ENCODE results near the gene CDC25B. TPM values are rescaled to one million over a fixed set of nuclear protein-coding genes. Genes with fewer than 3 reads are reported as not detected.

The CDC25B gene
- total and polyA plus RNA-seq, 2 of the 13 experiments (the other 11 are each of a cell fraction or from before 2014, with no cell fraction given) = 14.5 to 19.4 TPM

GRCh38 chr20:3795511-3796468, at the start of gene CDC25B (continued):
- TF ChIP-seq IRF9 (CRISPR knock-in tag; IDR thresholded peaks at IDR 0.05; ENCODE audit: borderline replicate concordance) (peak; percentile 58; the same call in 1 of the 2 replicates), PCBP1 (IDR thresholded peaks at IDR 0.05; ENCODE audit: borderline replicate concordance, low read depth, low read length) (peak; percentile 100), ZNF639 (CRISPR knock-in tag; conservative IDR thresholded peaks at IDR 0.05) (no peak), FOXO4 (CRISPR knock-in tag; conservative IDR thresholded peaks at IDR 0.05) (no peak), DRAP1 (CRISPR knock-in tag; IDR thresholded peaks at IDR 0.05) (peak; percentile 96), SMYD3 (CRISPR knock-in tag; IDR thresholded peaks at IDR 0.05) (no peak), ZFP37 (CRISPR knock-in tag; IDR thresholded peaks at IDR 0.05; ENCODE audit: borderline replicate concordance) (peak; percentile 42; the same call in 1 of the 2 replicates), GABPA (IDR thresholded peaks at IDR 0.05; ENCODE audit: low read depth, low read length) (no peak), GABPA (CRISPR knock-in tag; IDR thresholded peaks at IDR 0.05; ENCODE audit: low read depth) (peak; percentile 72), ZBTB10 (CRISPR knock-in tag; IDR thresholded peaks at IDR 0.05; ENCODE audit: borderline replicate concordance) (peak; percentile 33; the same call in 1 of the 2 replicates), ZNF44 (CRISPR knock-in tag; IDR thresholded peaks at IDR 0.05) (no peak), ATF2 (CRISPR knock-in tag; IDR thresholded peaks at IDR 0.05) (peak; percentile 71; the same call in 1 of the 2 replicates), WIZ (CRISPR knock-in tag; IDR thresholded peaks at IDR 0.05) (no peak), ZNF232 (CRISPR knock-in tag; IDR thresholded peaks at IDR 0.05; ENCODE audit: borderline replicate concordance) (peak; percentile 56; the same call in 1 of the 2 replicates), SSRP1 (CRISPR knock-in tag; IDR thresholded peaks at IDR 0.05) (no peak), ZBTB2 (CRISPR knock-in tag; IDR thresholded peaks at IDR 0.05; ENCODE audit: low read depth) (no peak), ZNF567 (CRISPR knock-in tag; IDR thresholded peaks at IDR 0.05; ENCODE audit: borderline replicate concordance) (no peak; the same call in 1 of the 2 replicates), ZNF224 (CRISPR knock-in tag; IDR thresholded peaks at IDR 0.05) (peak; percentile 80; the same call in 1 of the 2 replicates)

All from HepG2 (cell line).